Osteoblast (primary cell): ENCODE data around the gene GOLGA8R. TPM values are rescaled to one million over a fixed set of nuclear protein-coding genes. Genes with fewer than 3 reads are reported as not detected.
"Not testable (repeated sequence)": the region's sequence is repeated elsewhere in the genome, so short reads cannot be mapped to it uniquely, and the experiment has no call there.

Experiments used
- DNase-seq: peaks from one replicate; pipeline ENCODE4 v3.0.0; 2011; ENCODE audit warnings: low spot score, mixed read lengths; ENCODE audit not compliant: insufficient read length; ENCODE audit errors: missing footprints
- H2AFZ ChIP-seq: 2 replicates; pipeline ENCODE4 v1.6.0; 2011; ENCODE audit warnings: mild to moderate bottlenecking, low read length
- H3K27ac ChIP-seq: 2 replicates; pipeline ENCODE4 v1.5.1; 2011; ENCODE audit warnings: mild to moderate bottlenecking, low read depth, low read length, moderate library complexity
- H3K27me3 ChIP-seq: 2 replicates; pipeline ENCODE4 v1.6.0; 2012; ENCODE audit warnings: mild to moderate bottlenecking, control low read depth, inconsistent platforms, low read length, moderate library complexity; ENCODE audit not compliant: insufficient read depth
- H3K36me3 ChIP-seq: 2 replicates; pipeline ENCODE4 v1.5.1; 2011; ENCODE audit warnings: mild to moderate bottlenecking, low read length, control low read depth, moderate library complexity; ENCODE audit not compliant: insufficient read depth
- H3K4me1 ChIP-seq: 2 replicates; pipeline ENCODE4 v1.5.1; 2011; ENCODE audit warnings: mild to moderate bottlenecking, low read length, control low read depth, moderate library complexity; ENCODE audit not compliant: insufficient read depth
- H3K4me2 ChIP-seq: 2 replicates; pipeline ENCODE4 v1.6.0; 2011; ENCODE audit warnings: mild to moderate bottlenecking, low read length; ENCODE audit not compliant: insufficient read depth
- H3K4me3 ChIP-seq: fragments of 200-600 bp; sonication (generic); 3 replicates; pipeline ENCODE4 v1.5.1; 2012; ENCODE audit warnings: mild to moderate bottlenecking, low read length, inconsistent platforms; ENCODE audit not compliant: insufficient read depth
- H3K79me2 ChIP-seq: 2 replicates; pipeline ENCODE4 v1.6.0; 2012; ENCODE audit warnings: mild to moderate bottlenecking, low read length, control low read depth, inconsistent platforms; ENCODE audit not compliant: insufficient read depth
- H3K9me3 ChIP-seq: 2 replicates; pipeline ENCODE4 v1.5.1; 2011; ENCODE audit warnings: low read depth, low read length, control low read depth
- H4K20me1 ChIP-seq: 2 replicates; pipeline ENCODE4 v1.6.0; 2012; ENCODE audit warnings: mild to moderate bottlenecking, low read length, control low read depth; ENCODE audit not compliant: insufficient read depth
- total RNA-seq: library from RNA; depleted of rRNA; stranded (reverse); fragments of >200 nt; gene quantifications from 2 replicates; pipeline ENCODE4 v1.2.3, GENCODE V29; 2012

Gene GOLGA8R
- total RNA-seq, result 2.4 and 3.3 TPM in 2 replicates

GRCh38 chr15:30414160-30414559, at the start of gene GOLGA8R:
TSS of gene GOLGA8R (minus strand) at chr15:30414260. CDS start at chr15:30414162, 98 bp downstream.
- H3K9me3 ChIP-seq, H3K36me3 ChIP-seq, DNase-seq, H3K27ac ChIP-seq, H2AFZ ChIP-seq, H3K4me1 ChIP-seq, H3K79me2 ChIP-seq, H3K4me2 ChIP-seq, H4K20me1 ChIP-seq, H3K4me3 ChIP-seq, H3K27me3 ChIP-seq: not testable (repeated sequence)

- H2AFZ ChIP-seq, result not testable (repeated sequence)
Measured at GRCh38 chr15:30463849-30464248, 49.8 kb upstream of the GOLGA8R start.

GRCh38 chr15:30462176-30462575, 48.1 kb upstream of the GOLGA8R start:
- H2AFZ ChIP-seq, H3K27ac ChIP-seq, H3K4me1 ChIP-seq, H3K79me2 ChIP-seq, H3K4me2 ChIP-seq, H3K4me3 ChIP-seq, H3K27me3 ChIP-seq, H4K20me1 ChIP-seq, H3K9me3 ChIP-seq, H3K36me3 ChIP-seq, DNase-seq: not testable (repeated sequence)

More at GRCh38 chr15:30463849-30464248, 49.8 kb upstream of the GOLGA8R start:
- H3K4me3 ChIP-seq, DNase-seq, H3K36me3 ChIP-seq, H3K79me2 ChIP-seq, H3K27me3 ChIP-seq, H3K27ac ChIP-seq, H4K20me1 ChIP-seq, H3K9me3 ChIP-seq, H3K4me1 ChIP-seq, H3K4me2 ChIP-seq: not testable (repeated sequence)

- not testable (repeated sequence) for H3K4me2 ChIP-seq, H3K4me3 ChIP-seq, H3K9me3 ChIP-seq, H4K20me1 ChIP-seq, H3K79me2 ChIP-seq, H3K27ac ChIP-seq, H3K4me1 ChIP-seq, H2AFZ ChIP-seq, H3K36me3 ChIP-seq, DNase-seq, H3K27me3 ChIP-seq
Measured at GRCh38 chr15:30452702-30453101, 38.6 kb upstream of the GOLGA8R start.

GRCh38 chr15:30438348-30438747, 24.3 kb upstream of the GOLGA8R start:
- not testable (repeated sequence) for H3K4me1 ChIP-seq, DNase-seq, H2AFZ ChIP-seq, H3K4me3 ChIP-seq, H3K9me3 ChIP-seq, H3K79me2 ChIP-seq, H4K20me1 ChIP-seq, H3K4me2 ChIP-seq, H3K27me3 ChIP-seq, H3K36me3 ChIP-seq, H3K27ac ChIP-seq

DNA sequence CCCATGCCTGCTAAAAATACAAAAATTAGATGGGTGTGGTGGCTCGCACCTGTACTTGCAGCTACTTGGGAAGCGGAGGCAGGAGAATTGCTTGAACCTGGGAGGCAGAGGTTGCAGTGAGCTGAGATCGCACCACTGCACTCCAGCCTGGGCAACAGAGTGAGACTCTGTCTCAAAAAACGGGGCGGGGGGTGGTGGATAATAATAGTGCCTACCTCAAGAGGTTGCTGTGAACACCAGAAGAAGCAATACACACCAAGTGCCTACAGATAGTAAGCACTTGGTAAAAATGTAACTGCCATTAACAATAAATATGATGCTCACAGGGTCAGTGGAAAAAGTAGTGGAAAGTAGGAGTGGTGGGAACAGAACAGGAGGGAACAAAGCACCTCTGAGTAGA, 21.8 kb upstream of the GOLGA8R start:
- not testable (repeated sequence) for H3K9me3 ChIP-seq, H3K27ac ChIP-seq, H2AFZ ChIP-seq, H3K79me2 ChIP-seq, H3K4me1 ChIP-seq, H3K4me3 ChIP-seq, H3K36me3 ChIP-seq, H3K4me2 ChIP-seq, DNase-seq, H4K20me1 ChIP-seq, H3K27me3 ChIP-seq

DNA sequence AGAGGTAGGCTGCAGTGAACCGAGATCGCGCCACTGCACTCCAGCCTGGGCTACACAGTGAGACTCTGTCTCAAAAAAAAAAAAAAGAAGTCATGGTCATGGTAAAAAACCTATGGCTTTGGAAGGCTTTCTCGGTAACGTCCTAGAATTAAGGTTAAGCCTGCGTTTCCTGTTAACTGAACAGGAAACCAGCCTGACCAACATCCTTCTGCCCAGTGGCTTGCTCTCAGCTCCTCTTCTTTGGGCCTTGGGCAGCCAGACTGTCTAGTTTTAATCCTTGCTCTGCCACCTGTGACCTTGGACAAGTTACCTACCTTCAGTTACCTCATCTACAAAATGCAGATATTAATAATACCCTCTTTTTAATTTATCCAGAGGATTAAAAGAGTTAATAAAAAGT, 6.7 kb upstream of the GOLGA8R start:
- H3K27ac ChIP-seq, DNase-seq, H3K4me2 ChIP-seq: not testable (repeated sequence)

GRCh38 chr15:30407636-30408035, 6.4 kb downstream of the GOLGA8R start:
- not testable (repeated sequence) for DNase-seq, H3K4me1 ChIP-seq, H3K4me3 ChIP-seq, H3K79me2 ChIP-seq, H3K4me2 ChIP-seq, H3K27me3 ChIP-seq, H3K27ac ChIP-seq, H3K36me3 ChIP-seq, H3K9me3 ChIP-seq, H4K20me1 ChIP-seq, H2AFZ ChIP-seq

More for the DNA sequence above, 6.7 kb upstream of the GOLGA8R start:
- H3K9me3 ChIP-seq, H3K79me2 ChIP-seq, H4K20me1 ChIP-seq, H3K27me3 ChIP-seq, H3K4me1 ChIP-seq, H3K4me3 ChIP-seq, H2AFZ ChIP-seq, H3K36me3 ChIP-seq: not testable (repeated sequence)

DNA sequence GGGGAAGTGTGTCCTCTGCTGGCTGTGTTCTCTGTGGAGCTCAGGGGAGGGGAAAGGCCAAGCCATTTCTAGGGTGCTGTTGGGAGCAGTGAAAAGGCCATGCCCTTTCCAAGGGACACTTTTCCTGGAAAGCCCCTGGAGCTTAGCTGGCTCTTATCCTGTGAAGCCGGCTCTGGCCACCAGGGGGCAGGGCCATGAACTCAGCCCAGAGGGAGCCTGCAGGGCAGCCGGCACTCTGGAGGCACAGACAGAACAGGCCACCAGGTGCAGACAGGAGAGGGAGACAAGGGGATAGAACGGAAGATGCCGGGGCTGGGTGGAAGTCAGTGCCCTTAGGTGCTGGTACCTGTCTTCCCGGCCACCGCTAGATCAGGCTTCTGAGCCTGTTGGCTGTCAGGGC, 15.1 kb downstream of the GOLGA8R start:
- not testable (repeated sequence) for DNase-seq

More for the DNA sequence above, 15.1 kb downstream of the GOLGA8R start:
- H3K9me3 ChIP-seq, H3K36me3 ChIP-seq, H2AFZ ChIP-seq, H3K27ac ChIP-seq, H3K4me2 ChIP-seq, H3K4me1 ChIP-seq, H3K79me2 ChIP-seq, H3K4me3 ChIP-seq, H3K27me3 ChIP-seq, H4K20me1 ChIP-seq: not testable (repeated sequence)
